Measurements from ENCODE around the gene TBC1D3E.
"Not testable (repeated sequence)": the region's sequence is repeated elsewhere in the genome, so short reads cannot be mapped to it uniquely, and the experiment has no call there.

TBC1D3E gene

DNA sequence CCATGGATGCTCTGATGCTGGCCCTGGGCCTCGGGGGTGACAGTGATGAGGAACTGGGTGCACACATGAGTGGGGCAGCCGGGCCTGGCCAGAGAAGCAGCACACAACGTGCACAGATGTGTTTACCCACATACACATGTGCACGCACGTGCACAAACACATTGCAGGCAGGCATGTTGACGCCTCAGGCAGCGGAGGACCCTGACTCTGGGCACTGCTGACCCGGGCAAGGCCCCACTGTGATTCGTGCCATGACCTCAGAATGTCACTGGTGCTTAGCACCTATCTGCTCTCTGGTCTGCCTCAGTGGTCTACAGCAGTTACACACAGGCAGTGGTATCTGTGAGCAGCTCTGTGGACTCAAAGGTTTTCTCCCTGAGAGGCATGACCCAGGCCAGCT, at the start of gene TBC1D3E:
Gene TBC1D3E (plus strand): TSS at position 301 of the 400 bp plus-strand sequence. CDS start 1,545 bp downstream, outside the sequence.
- not testable (repeated sequence) for DNase-seq

GRCh38 chr17:38087344-38087743, 40.4 kb upstream of the TBC1D3E start:
- not testable (repeated sequence) for DNase-seq

- not testable (repeated sequence) for DNase-seq
Observed at GRCh38 chr17:38088120-38088519, 39.6 kb upstream of the TBC1D3E start.

- not testable (repeated sequence) for DNase-seq
Observed at GRCh38 chr17:38094059-38094694, 33.6 kb upstream of the TBC1D3E start.

GRCh38 chr17:38099262-38099661, 28.5 kb upstream of the TBC1D3E start:
- not testable (repeated sequence) for DNase-seq

DNA sequence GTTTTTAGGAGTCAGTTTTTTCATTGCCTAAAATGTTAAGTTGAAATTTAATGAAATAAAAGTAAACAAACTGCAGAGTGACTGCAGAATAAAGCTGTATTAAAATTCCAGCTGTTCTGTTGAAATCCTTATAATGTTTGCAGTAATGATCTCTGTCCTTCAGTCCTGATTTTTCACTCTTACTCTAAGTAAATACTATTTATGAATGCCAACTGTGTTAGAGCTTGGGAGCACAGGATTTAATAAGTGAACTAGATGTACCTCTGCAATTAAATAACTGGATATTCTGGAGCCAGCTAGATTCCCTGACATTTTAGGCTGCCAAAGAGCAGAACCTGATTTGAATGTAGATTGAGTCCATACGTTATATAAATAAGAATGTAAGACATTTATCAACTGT, 7.9 kb upstream of the TBC1D3E start:
- not testable (repeated sequence) for DNase-seq

GRCh38 chr17:38134860-38135259, 7.1 kb downstream of the TBC1D3E start:
- DNase-seq = not testable (repeated sequence)

Measured in cerebellar nuclear complex (tissue), 1 donor.